Transverse colon (tissue), 4 donors: Measurements from ENCODE around the gene ZNF814. TPM values are rescaled to one million over a fixed set of nuclear protein-coding genes. Genes with fewer than 3 reads are reported as not detected.
A peak's percentile ranks its signal among the peaks of the same experiment; 100 is the strongest.
"Not testable (repeated sequence)": the region's sequence is repeated elsewhere in the genome, so short reads cannot be mapped to it uniquely, and the experiment has no call there.

Source experiments
- DNase-seq: peaks from one replicate; pipeline ENCODE4 v3.0.0-alpha.2; 2019
- H3K27ac ChIP-seq, 4 donors: fragments of 200-600 bp; sonication (generic); 2 replicates each; pipeline ENCODE4 v1.5.1; 2016 to 2018; ENCODE audit warnings: inconsistent platforms in 4 of 4
- H3K27me3 ChIP-seq: fragments of 200-600 bp; sonication (generic); 2 replicates; pipeline ENCODE4 v1.5.1; 2017; ENCODE audit warnings: inconsistent platforms
- H3K36me3 ChIP-seq, 4 donors: fragments of 200-600 bp; sonication (generic); 2 replicates each; pipeline ENCODE4 v1.5.1; 2017 to 2019; ENCODE audit warnings: inconsistent platforms in 4 of 4
- H3K4me1 ChIP-seq, 4 donors: fragments of 200-600 bp; sonication (generic); 2 replicates each; pipeline ENCODE4 v1.5.1; 2017 to 2020; ENCODE audit warnings: inconsistent platforms in 4 of 4
- H3K4me3 ChIP-seq, 4 donors: fragments of 200-600 bp; sonication (generic); 1 replicate in 1 of 4; 2 replicates in 3 of 4; pipeline versions ENCODE4 v1.5.1 to v1.6.1; 2017 to 2019; ENCODE audit warnings: inconsistent platforms in 4 of 4
- H3K9me3 ChIP-seq, 2 donors: fragments of 200-600 bp; sonication (generic); 2 replicates each; pipeline ENCODE4 v1.5.1; 2017 to 2019; ENCODE audit warnings: inconsistent platforms in 2 of 2
- EP300 ChIP-seq: sonication (generic); formaldehyde crosslinking; IDR thresholded peaks from one replicate; pipeline ENCODE4 v1.6.1; 2017; ENCODE audit warnings: antibody characterized with exemption, low read depth
- POLR2A ChIP-seq: fragments of 450-650 bp; IDR thresholded peaks from one replicate; pipeline ENCODE4 v1.6.1; 2016; ENCODE audit warnings: antibody characterized with exemption, mild to moderate bottlenecking, moderate library complexity
- POLR2AphosphoS5 ChIP-seq, 3 donors: sonication (generic); formaldehyde crosslinking; IDR thresholded peaks; one replicate each; pipeline ENCODE4 v1.6.1; 2016; ENCODE audit warnings: antibody characterized with exemption in 3 of 3
- WGBS, 2 donors: methylation state at CpG; one replicate each; pipeline ENCODE4 v1.1.5; 2018; ENCODE audit warnings: low coverage in 1 of 2; 5-methylcytosine and 5-hydroxymethylcytosine counted together
- in situ Hi-C, 4 donors: fragments of 200-750 bp; cut with MboI; loops; one replicate each; pipeline versions ENCODE4 v1.15.0 to v1.15.1; 2017; ENCODE audit warnings: low sequenced_read_pairs in 3 of 4, low pct_ligation_motif_present in 1 of 4, low pct_unique_long_range_greater_than_20kb in 1 of 4
- intact Hi-C: fragments of 100-400 bp; cut with DNase I; formaldehyde crosslinking; loops from one replicate; pipeline ENCODE4 v1.15.1; 2023; ENCODE audit warnings: low total_unique reads
- total RNA-seq, 4 donors: library from RNA; depleted of rRNA; stranded (reverse); fragments of >200 nt; gene quantifications; one replicate each; pipeline ENCODE4 v1.1.0, GENCODE V29; 2016
- TF ChIP-seq, protein P1 (sequence below), 5 experiments: fragments of 200-600 bp in 3 of 5; fragments of 450-650 bp in 2 of 5; sonication (generic) in 3 of 5; IDR thresholded peaks; 1 replicate in 2 of 5; 2 replicates in 3 of 5; pipeline ENCODE4 v1.5.1; 2016 to 2017; ENCODE audit warnings: antibody characterized with exemption in 5 of 5, inconsistent platforms in 3 of 5, mild to moderate bottlenecking in 2 of 5, moderate library complexity in 1 of 5

The ZNF814 gene
- total RNA-seq, 4 donors from 2014 or later: 11.5 to 25.1 (median 19.7) TPM

DNA sequence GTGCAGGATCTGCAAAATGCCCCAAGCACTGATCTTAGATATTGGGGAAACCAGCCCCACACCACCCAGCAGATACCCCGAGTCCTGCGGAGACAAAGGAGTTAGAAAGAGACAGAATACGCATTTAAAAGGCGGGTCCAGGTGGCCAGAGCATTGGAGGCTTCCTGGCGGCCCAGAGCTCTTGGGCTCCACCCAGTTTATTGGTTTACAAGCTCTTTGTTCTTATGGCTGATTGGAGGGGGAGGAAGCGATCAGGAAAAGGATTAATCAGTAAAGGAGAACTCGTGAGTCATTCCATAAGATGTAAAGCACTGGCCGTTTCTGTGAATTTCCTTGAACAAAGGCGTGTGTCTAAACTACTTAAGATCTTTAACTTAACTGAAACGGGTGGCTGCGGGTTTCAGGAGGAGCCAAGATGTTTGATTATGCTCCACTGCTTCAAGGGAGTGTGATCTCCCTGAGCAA, 38.3 kb downstream of the ZNF814 start:
- Histone ChIP-seq H3K4me1 (peaks cover 0 to 17% (median 16%) of the 10 kb centered on the region in 4 donors), H3K27ac (peak overlapping the region; percentile 86 to 88 (median 86)), H3K9me3 (no peaks in the 10 kb centered on the region), H3K27me3 (no peaks in the 10 kb centered on the region), H3K36me3 (peaks cover 0 to 21% (median 4%) of the 10 kb centered on the region in 4 donors), H3K4me3 (peak overlapping the region; percentile 72 to 94 (median 80))
- peak in 1 of 3 donors; percentile 38 for TF ChIP-seq POLR2AphosphoS5 (IDR thresholded peaks at IDR 0.05)
- TF ChIP-seq, protein P1, sequence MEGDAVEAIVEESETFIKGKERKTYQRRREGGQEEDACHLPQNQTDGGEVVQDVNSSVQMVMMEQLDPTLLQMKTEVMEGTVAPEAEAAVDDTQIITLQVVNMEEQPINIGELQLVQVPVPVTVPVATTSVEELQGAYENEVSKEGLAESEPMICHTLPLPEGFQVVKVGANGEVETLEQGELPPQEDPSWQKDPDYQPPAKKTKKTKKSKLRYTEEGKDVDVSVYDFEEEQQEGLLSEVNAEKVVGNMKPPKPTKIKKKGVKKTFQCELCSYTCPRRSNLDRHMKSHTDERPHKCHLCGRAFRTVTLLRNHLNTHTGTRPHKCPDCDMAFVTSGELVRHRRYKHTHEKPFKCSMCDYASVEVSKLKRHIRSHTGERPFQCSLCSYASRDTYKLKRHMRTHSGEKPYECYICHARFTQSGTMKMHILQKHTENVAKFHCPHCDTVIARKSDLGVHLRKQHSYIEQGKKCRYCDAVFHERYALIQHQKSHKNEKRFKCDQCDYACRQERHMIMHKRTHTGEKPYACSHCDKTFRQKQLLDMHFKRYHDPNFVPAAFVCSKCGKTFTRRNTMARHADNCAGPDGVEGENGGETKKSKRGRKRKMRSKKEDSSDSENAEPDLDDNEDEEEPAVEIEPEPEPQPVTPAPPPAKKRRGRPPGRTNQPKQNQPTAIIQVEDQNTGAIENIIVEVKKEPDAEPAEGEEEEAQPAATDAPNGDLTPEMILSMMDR (IDR thresholded peaks at IDR 0.05): no peak
- intact Hi-C loops (no loop called here), in situ Hi-C loops (no loop called here)
- DNase-seq: peak; percentile 75
- 4 to 5% methylated on average over 4 to 11 of the region's 11 CpGs for WGBS, 2 donors

DNA sequence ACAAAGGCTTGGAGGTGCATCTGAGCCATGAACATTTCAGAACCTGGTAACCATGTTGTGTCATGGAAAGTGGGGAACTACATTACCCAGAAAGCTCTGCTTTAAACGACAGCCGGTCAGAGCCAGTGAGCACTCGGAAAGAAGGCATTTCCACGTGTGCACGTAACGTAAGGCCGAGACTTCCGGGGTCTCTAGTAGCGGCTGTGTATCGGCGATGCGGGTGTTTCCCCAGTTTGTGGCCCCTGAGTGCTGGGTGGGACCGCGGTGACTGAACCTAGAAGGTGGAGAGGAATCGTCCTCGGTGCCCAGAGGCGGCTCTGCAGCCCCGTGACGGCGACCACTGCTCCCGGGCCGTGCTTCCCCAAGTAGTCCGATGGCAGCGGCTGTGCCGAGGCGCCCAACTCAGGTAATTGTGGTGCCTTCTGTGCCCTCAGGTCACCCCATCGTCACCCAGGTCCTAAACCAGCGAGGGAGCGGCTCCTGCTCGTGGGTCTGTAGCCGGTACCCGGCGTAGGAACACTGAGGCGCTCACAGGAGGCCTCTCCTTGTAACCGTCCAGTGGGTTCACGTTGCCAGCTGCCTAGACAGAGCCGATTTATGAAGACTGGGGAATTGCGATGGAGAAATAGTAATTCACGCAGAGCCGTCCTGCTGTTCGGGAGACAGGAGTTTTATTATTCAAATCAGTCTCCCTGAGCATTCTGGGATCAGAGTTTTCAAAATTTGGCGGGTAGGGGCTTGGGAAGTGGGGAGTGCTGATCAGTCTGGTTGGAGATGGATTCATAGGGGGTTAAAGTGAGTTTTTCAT, 39.0 kb downstream of the ZNF814 start, which contains the start of gene ZNF587:
Gene ZNF587, plus strand, starts transcription at position 194 of the 808 bp plus-strand sequence. Its CDS starts 180 bp downstream, at position 374.
- TF ChIP-seq POLR2AphosphoS5 (IDR thresholded peaks at IDR 0.05) (peak in 2 of 3 donors; percentile 67 to 81), POLR2A (peak; percentile 63)
- intact Hi-C loops, H3K27me3 ChIP-seq, H3K9me3 ChIP-seq, in situ Hi-C loops: not testable (repeated sequence)
- WGBS, 2 donors: 0% methylated on average over 1 to 28 of the region's 42 CpGs
- H3K27ac ChIP-seq: peak within 1 kb of the TSS; percentile 86 to 88 (median 86)
- H3K4me1 ChIP-seq: peaks cover 0 to 17% (median 16%) of the 10 kb centered on the region in 4 donors
- H3K4me3 ChIP-seq: peak within 1 kb of the TSS; percentile 72 to 94 (median 80)
- peaks cover 0 to 16% (median 2%) of the 10 kb centered on the region in 4 donors for H3K36me3 ChIP-seq
- DNase-seq: peak; percentile 82

DNA sequence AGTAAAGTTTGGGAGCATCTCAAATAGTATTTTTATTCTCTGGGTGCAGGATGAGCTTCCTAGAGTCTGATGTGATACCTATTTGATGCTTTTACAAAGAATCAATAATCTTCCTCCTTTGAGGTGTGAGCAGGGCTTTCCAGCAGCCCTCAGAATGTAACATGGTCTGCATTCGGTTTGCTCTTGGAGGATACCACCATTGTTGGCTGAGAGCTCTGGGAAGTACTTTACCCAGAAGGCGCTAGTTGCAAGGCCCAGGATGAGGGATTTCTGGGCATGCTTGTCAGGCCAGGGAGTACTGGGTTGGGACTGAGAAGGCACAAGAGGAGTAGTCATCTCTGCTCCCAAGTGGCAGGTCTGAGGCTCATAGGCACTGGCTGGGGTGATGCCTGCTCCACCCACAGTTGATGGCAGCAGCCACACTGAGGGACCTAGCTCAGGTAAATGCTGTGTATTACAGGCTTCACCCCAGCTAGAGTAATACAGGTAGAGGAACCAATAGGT, 39.6 kb downstream of the ZNF814 start:
- DNase-seq, in situ Hi-C loops, H3K27me3 ChIP-seq, intact Hi-C loops, H3K9me3 ChIP-seq: not testable (repeated sequence)
- WGBS, 2 donors: 90% methylated on average over 2 of the region's 2 CpGs; no CpG with 5 or more reads in 1 of the 2 donors
- Histone ChIP-seq H3K36me3 (peaks cover 0 to 12% (median 0%) of the 10 kb centered on the region in 4 donors), H3K4me3 (peak overlapping the region in 3 of 4 donors; percentile 72 to 94 (median 78)), H3K27ac (peak overlapping the region in 3 of 4 donors; percentile 86 to 88 (median 87)), H3K4me1 (peaks cover 0 to 17% (median 16%) of the 10 kb centered on the region in 4 donors)

DNA sequence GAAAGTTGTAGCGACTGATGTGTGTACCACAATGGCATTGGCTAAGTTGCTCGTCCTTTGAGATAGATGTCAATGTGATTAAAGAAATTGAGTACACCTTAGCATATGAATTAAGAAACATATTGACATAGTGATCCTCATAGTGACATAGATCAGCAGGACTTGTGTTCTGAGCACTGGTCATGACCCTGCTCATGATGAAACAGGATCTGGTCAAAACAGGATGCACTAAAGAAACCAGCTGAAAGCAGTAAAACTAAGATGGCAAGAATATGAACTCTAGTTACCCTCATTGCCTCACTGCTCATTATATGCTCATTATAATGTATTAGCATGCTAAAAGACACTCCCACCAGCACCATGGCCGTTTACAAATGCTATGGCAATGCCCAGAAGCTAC, 41.7 kb downstream of the ZNF814 start:
- 79 to 94% methylated on average over 2 to 3 of the region's 3 CpGs for WGBS, 2 donors
- intact Hi-C loops, H3K36me3 ChIP-seq, H3K4me3 ChIP-seq, H3K9me3 ChIP-seq, in situ Hi-C loops, H3K27ac ChIP-seq, DNase-seq, H3K27me3 ChIP-seq: not testable (repeated sequence)
- H3K4me1 ChIP-seq: peaks cover 0 to 17% (median 16%) of the 10 kb centered on the region in 4 donors

DNA sequence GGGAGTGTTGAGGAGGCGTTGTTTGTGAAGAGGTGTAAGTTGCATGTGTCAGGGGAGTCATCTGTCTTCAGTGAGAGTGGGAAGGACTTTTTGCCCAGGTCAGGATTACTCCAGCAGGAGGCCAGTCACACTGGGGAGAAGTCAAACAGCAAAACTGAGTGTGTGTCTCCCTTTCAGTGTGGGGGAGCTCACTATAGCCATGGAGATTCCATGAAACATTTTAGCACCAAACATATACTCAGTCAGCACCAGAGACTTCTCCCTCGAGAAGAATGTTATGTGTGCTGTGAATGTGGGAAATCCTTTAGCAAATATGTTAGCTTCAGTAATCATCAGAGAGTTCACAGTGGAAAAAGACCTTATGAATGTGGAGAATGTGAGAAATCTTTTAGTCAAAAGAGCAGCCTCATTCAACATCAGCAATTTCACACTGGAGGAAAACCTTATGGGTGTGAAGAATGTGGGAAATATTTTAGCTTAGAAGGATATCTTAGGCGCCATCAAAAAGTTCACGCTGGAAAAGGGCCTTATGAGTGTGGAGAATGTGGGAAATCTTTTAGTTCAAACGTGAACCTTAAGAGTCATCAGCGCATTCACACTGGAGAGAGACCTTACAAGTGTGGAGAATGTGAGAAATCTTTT, 47.6 kb downstream of the ZNF814 start:
- in situ Hi-C loops (no loop called here), intact Hi-C loops (no loop called here)
- Histone ChIP-seq H3K9me3 (no peaks in the 10 kb centered on the region), H3K4me3 (no peak overlapping the region), H3K36me3 (peaks cover 0 to 10% (median 0%) of the 10 kb centered on the region in 4 donors), H3K4me1 (no peaks in the 10 kb centered on the region), H3K27ac (no peak overlapping the region), H3K27me3 (no peaks in the 10 kb centered on the region)
- TF ChIP-seq, protein P1 (IDR thresholded peaks at IDR 0.05): no peak
- TF ChIP-seq POLR2A: no peak
- TF ChIP-seq EP300: no peak
- no peak for TF ChIP-seq POLR2AphosphoS5 (IDR thresholded peaks at IDR 0.05)
- 74 to 93% methylated on average over 4 to 6 of the region's 6 CpGs for WGBS, 2 donors
- DNase-seq: no peak

DNA sequence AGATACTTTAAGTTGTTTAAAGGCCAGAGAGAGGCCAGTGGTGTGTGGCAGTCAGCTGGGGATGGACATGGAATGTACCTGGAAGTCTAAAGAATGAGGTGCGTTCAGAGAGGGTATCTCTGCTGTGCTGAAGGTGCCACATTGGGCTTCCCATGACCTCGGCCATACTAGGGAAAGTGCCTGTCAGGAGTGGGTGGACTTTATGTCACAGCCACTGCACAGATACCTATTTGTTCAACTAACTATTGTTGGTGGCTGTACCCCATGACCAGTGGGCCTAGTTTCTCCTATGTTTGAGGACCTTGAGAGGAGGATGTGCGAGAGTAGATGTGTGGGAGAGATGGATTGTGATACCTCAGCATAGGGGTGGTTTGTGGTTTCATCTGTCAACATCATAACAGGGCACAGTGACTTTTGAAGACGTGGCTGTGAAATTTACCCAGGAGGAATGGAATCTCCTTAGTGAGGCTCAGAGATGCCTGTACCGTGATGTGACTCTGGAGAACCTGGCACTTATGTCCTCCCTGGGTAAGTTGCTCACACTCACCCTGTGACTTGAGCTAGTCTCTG, 50.1 kb downstream of the ZNF814 start:
- H3K27ac ChIP-seq, H3K4me1 ChIP-seq, intact Hi-C loops, H3K9me3 ChIP-seq, H3K4me3 ChIP-seq, in situ Hi-C loops, DNase-seq, H3K27me3 ChIP-seq: not testable (repeated sequence)
- peaks cover 0 to 10% (median 0%) of the 10 kb centered on the region in 4 donors for H3K36me3 ChIP-seq
- WGBS, 2 donors: 75 to 88% methylated on average over 2 to 5 of the region's 5 CpGs

DNA sequence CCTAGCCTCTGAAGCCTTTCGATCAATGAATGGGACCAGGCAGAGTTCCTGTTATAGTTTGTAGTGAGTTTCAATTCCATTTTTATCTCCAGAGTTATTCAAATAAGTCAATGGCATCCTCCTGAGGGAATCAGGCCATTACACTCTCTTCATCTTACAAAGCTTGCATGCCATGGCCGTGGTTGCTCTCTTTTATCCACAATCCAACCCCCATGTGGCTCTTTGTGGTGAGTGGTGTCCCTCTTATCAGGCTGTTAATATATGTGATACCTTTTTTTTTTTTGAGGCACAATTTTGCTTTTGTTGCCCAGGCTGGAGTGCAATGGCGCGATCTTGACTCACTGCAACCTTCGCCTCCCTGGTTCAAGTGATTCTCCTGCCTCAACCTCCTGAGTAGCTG, 51.8 kb downstream of the ZNF814 start:
- H3K4me1 ChIP-seq, DNase-seq, H3K27me3 ChIP-seq, H3K36me3 ChIP-seq, H3K27ac ChIP-seq, H3K4me3 ChIP-seq, in situ Hi-C loops, intact Hi-C loops, H3K9me3 ChIP-seq: not testable (repeated sequence)
- 88 to 95% methylated on average over 5 of the region's 5 CpGs for WGBS, 2 donors
